NB4 (cell line): Measurements from ENCODE around the gene ATP2B3.

ENCODE experiments used
- DNase-seq: peaks from one replicate; pipeline ENCODE4 v3.0.0; 2010; ENCODE audit warnings: low read depth
- H3K4me3 ChIP-seq: one replicate; pipeline ENCODE4 v1.5.1; 2011; ENCODE audit warnings: mild to moderate bottlenecking, low read depth, low read length, moderate library complexity
- CTCF ChIP-seq: IDR thresholded peaks from one replicate; pipeline ENCODE4 v1.5.1; 2012; ENCODE audit warnings: low read depth, low read length
- MAX ChIP-seq: IDR thresholded peaks from 2 replicates; pipeline ENCODE4 v1.6.1; 2011; ENCODE audit warnings: low read depth, low read length
- MYC ChIP-seq: IDR thresholded peaks from 2 replicates; pipeline ENCODE4 v1.6.1; 2011; ENCODE audit warnings: low read depth, low read length
- POLR2A ChIP-seq: IDR thresholded peaks from 2 replicates; pipeline ENCODE4 v1.6.1; 2011; ENCODE audit warnings: mild to moderate bottlenecking; ENCODE audit not compliant: insufficient read length; ENCODE audit errors: extremely low read depth

ATP2B3 gene

DNA sequence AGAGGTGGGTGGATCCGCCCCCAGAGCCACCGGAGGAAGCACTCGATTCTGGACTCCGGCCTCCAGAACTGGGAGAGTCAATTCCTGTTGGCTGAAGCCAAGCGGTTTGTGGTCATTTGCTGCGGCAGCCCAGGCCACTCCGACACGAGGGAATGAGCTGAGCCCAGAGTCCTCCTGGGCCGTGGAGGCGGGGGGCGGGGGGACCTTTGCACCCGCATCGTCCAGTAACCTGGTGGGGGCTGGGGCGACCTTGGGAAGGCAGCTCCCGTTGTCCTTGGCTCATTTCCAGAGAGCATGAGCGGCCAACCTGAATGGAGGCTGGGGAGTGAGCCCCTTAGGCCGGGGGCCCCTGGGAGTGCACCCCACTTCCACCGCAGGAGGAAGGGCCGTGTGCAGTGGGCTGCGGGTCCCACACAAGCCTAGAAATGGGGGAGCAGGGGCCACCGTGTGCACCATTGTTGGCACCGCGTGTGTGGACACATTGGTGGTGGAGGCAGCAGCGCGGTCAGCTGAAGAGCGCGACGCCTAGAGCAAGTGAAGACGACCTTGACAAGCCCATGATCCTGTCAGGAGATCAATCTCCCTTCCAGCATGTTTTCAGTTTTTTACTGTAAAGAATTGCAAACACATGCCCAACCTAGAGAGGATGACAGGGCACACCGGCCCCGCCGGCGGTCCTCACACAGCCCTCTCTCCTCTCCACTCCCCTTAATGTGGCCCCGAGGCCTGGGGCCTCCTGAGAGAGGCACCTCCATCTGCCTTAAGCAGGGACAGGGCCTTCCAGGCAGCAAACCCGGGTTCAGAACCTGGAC lies 109.6 kb downstream of the ATP2B3 start:
- no peak for TF ChIP-seq POLR2A
- no peak for TF ChIP-seq MAX
- no peak for TF ChIP-seq MYC
- no peak for TF ChIP-seq CTCF
- DNase-seq = no peak
- no peak overlapping the region for H3K4me3 ChIP-seq

DNA sequence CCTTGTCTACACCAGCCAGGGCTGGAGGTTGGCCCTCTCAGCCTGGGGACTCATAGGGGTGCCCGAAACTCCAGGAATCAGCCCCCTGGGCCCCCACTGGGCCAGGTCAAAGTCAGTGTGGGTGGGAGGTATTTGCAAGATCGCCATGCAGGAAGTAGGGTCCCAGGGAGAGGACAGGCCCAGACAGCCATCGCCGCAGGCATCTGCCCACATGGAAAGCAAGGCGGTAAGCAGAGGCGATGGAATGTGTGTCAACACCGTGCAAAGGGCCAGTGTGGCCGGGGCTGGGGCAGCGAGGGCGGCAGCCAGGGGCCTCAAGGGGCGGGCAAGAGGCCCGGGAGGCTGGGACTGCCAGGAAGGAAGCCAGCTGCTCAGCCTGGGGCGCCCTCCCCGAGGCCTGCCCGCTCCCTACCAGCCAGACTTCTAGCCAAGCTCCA lies 110.3 kb downstream of the ATP2B3 start:
- H3K4me3 ChIP-seq = no peak overlapping the region
- TF ChIP-seq CTCF = no peak
- TF ChIP-seq MAX = no peak
- TF ChIP-seq POLR2A = no peak
- no peak for TF ChIP-seq MYC
- DNase-seq = no peak

DNA sequence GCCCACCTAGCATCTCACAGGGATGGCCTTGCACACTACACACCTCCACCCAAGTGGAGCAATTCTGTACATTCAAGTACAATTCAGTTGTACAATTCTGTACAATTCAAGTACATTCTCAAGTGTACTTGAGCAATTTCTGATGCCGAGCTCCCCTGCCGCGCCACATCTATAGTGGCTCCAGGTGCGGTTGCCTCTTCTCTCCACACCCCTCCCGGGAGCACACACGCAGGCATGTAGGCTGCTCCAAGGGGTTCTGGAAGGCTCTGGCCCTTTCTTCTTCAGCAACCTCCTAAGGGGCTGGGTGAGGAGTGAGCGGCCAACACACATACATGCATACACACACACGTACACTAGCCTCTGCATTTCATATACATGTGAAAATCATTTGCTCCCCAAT lies 110.7 kb downstream of the ATP2B3 start:
- DNase-seq = no peak
- H3K4me3 ChIP-seq = no peak overlapping the region
- no peak for TF ChIP-seq MYC
- TF ChIP-seq CTCF = no peak
- no peak for TF ChIP-seq POLR2A
- TF ChIP-seq MAX = no peak

DNA sequence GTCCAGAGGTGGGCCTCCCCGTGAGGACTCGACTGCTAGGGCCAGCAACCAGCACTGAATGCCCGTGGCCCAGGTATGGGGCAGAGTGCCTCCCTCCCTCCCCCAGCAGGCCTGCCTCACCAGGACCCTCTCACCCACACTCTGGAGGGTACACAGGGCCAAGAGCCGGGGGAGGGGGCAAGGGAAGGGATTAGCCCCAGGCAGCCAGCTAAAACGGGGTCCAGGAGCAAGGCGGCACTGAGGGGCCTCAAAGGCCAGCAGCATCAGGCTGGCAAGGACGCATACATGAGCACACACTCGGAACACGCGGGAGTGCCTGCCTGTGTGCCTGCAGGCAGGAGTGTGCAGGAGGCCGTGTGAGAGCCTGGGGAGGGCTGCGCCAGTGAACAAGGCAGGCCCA lies 111.2 kb downstream of the ATP2B3 start:
- no peak overlapping the region for H3K4me3 ChIP-seq
- DNase-seq = no peak
- TF ChIP-seq MAX (no peak), POLR2A (no peak), CTCF (no peak), MYC (no peak)

DNA sequence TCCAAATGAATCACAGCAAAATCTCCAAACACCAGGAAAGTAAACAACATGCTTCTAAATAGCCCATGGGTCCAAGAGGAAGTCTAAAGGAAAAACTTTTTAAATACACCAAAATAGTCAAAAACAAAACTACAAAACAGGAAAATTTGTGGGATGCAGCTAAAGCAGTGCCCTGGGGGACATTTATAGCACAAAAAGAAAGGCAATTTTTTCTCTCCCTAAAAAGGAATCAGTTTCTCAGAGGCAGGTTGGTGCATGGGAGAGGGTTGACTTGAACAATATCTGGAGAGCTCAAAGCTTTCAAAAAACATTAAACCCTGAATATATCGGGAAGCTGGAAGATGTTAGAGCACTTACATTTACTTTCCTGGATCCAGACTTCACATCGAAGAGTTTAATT lies 113.9 kb downstream of the ATP2B3 start:
- no peak for DNase-seq
- TF ChIP-seq POLR2A = no peak
- no peak overlapping the region for H3K4me3 ChIP-seq

GRCh38 chrX:153631907-153632594 lies 114.6 kb downstream of the ATP2B3 start:
- DNase-seq = no peak
- no peak overlapping the region for H3K4me3 ChIP-seq
- no peak for TF ChIP-seq POLR2A
- no peak for TF ChIP-seq MAX
- TF ChIP-seq MYC = no peak
- no peak for TF ChIP-seq CTCF
